Hepatocyte (in vitro differentiated cells): Measurements from ENCODE around the gene PTPN1.

Experiments
- EZH2 ChIP-seq: fragments of 200-600 bp; sonication (generic); IDR thresholded peaks from 2 replicates; pipeline ENCODE4 v1.6.1; 2016; ENCODE audit warnings: antibody characterized with exemption, mild to moderate bottlenecking, borderline replicate concordance
- EZH2phosphoT487 ChIP-seq: fragments of 200-600 bp; sonication (generic); IDR thresholded peaks from one replicate; pipeline ENCODE4 v1.6.1; 2018; ENCODE audit warnings: antibody characterized with exemption, mild to moderate bottlenecking, low read depth, moderate library complexity; ENCODE audit not compliant: unreplicated experiment, severe bottlenecking
- TF ChIP-seq, protein P1 (sequence below): fragments of 200-600 bp; sonication (generic); IDR thresholded peaks from 2 replicates; pipeline ENCODE4 v1.5.1; 2016; ENCODE audit warnings: antibody characterized with exemption, mild to moderate bottlenecking; ENCODE audit not compliant: poor library complexity

GRCh38 chr20:50491168-50491567 is 19.0 kb upstream of the PTPN1 start:
- TF ChIP-seq, protein P1, sequence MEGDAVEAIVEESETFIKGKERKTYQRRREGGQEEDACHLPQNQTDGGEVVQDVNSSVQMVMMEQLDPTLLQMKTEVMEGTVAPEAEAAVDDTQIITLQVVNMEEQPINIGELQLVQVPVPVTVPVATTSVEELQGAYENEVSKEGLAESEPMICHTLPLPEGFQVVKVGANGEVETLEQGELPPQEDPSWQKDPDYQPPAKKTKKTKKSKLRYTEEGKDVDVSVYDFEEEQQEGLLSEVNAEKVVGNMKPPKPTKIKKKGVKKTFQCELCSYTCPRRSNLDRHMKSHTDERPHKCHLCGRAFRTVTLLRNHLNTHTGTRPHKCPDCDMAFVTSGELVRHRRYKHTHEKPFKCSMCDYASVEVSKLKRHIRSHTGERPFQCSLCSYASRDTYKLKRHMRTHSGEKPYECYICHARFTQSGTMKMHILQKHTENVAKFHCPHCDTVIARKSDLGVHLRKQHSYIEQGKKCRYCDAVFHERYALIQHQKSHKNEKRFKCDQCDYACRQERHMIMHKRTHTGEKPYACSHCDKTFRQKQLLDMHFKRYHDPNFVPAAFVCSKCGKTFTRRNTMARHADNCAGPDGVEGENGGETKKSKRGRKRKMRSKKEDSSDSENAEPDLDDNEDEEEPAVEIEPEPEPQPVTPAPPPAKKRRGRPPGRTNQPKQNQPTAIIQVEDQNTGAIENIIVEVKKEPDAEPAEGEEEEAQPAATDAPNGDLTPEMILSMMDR = no peak
- TF ChIP-seq EZH2 (no peak), EZH2phosphoT487 (no peak)
